HG03575 (cell line): Measurements from ENCODE around the gene UVSSA.

Experiments used
- ATAC-seq: cut with Tn5 transposase; IDR thresholded peaks from one replicate; pipeline ENCODE4 v1.9.1; 2021; ENCODE audit not compliant: unreplicated experiment, insufficient number of reproducible peaks, low FRiP score; ENCODE audit errors: extremely low read depth

Gene UVSSA

DNA sequence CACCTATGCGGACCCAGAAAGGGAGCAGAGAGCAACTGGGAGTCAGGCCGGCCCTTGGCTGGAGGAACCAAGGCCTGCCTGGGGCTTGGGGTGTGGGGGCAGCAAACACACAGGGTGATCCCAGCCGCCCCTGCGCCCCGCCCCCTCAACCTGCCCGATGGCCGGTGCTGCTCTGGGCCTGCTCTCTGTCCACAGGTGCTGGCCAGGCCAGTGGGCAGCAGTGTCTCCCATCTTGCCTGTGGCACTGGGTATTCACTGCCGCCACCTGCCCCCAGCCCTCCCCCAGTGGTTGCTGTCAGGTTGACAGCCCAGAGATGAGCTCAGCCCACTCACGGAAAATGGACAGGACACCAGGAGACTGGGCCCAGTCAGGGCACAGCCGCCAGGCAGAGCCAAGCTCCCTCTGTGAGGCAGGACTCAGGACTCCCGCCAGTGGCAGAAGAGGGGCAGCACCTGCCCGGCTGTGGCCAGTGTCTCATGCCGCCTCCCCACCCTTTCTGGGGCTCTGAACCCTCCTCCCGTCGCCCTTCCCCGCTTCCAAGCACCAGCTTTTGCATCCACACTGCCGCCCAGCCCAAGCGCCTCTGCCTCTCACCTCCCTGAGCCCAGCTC lies 54.5 kb downstream of the UVSSA start:
- no peak for ATAC-seq

DNA sequence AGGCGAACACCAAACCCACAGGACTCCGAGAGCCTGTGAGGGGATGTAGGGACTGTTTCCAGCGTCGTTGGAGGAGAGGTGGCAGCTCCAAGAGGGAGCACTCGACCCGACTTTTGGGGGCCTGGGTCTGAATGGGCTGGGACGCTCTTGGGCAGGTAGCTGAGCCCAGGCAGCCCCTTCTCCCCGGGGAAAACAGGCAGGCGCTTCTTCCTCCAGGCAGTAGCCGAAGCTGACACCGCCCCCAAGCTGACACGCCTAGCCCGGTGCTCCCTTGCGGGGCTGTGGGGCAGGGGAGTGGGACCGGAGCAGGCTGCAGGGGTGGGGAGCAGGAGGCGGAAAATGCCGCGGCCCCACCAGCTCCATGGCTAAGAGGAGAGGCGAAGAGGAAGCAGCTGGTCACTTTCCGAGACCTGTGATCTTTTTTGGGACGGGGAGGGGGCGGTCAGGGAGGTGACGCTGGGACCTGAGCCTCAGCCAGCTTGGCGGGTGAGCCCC lies 55.1 kb downstream of the UVSSA start:
- no peak for ATAC-seq

DNA sequence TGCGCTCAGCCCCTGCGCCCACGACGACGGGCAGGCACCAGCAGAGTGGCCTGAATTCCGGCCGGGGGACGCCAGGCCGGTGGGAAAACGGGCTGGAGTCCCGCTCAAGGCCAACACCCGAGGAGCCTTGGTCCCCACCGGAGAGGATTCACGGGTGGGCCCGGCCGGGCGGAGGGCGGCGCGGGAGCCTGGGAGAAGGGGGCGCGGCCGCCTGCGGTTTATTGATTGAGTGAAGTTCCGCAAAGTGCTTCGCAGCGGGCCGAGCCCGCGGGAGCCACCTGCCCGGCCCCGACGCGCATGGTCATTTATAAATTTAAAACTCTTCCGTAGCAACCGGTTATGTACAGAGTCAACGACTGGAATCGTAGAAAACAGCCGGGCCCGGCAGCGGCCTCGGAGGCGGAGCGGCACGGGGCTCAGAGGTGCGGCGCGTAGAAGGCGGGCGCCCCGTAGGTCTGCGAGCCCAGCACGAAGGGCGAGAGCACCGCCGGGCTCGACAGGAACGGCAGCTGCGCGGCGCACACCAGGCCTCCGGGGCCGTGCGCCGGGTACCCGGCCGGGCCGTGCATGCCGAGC lies 55.6 kb downstream of the UVSSA start:
- ATAC-seq, result no peak

DNA sequence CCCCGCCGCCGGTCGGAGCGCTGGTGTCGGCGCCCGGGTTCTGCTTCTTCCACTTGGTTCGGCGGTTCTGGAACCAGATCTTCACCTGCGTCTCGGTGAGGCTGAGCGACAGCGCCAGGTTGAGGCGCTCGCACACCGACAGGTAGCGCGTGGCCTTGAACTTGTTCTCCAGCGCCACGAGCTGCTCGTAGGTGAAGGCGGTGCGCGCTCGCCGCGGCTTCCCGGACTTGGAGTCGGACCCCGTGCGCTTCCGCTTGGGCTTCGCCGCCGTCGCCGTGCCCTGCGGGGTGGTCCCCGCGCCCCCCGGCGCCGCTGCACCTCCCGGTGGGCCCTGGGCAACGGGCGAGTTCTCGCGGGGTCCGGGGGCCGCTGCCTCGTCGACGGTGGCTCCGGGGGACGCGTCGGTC lies 56.2 kb downstream of the UVSSA start:
- ATAC-seq, result no peak

DNA sequence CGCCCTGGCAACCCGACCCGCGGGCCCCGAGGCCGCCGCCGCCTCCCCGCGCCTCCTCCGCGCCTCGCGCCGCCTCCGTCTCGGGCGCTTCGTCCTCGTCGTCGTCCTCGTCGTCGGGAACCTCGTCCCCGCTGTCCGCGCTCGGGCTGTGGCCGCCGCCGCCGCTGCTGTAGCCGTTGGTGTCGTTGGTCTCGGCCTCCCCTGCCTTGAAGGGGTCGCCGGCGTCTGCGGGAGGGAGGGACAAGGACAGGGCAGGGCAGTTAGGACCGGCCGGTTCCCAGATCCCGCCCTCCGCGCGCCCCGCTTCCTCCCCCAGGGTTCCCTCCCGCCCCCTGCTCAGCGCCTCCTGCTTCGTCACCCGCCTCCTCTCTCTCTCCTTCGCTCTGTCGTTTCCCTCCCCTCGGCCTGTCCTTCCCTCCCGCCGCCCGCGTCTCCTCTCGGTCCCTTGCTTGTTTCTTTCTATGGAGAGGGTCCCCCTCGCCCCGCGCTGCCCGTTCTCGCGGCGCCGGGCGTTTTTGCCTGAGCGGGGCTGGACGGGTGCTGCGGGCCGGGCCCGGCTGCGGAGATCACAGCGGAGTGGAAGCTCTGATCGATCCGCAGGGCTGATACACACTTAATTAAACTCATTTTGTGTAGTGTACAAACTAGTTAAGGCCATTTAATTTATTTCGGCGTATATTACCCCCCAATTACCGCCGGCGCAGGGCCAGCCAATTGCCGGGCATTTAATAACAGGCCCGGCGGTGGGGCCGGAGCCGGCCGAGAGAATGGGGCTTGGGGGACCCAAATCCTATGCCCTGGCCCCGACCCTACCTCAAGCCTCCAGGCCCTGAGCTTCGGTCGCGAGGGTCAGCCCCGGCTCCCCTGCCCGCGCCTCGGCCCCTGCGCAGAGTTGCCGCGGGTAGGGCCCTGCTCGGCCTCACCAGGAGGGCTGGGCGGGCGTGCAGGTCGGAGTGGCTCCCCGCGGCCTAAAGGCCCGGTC lies 56.9 kb downstream of the UVSSA start:
- ATAC-seq, result no peak

DNA sequence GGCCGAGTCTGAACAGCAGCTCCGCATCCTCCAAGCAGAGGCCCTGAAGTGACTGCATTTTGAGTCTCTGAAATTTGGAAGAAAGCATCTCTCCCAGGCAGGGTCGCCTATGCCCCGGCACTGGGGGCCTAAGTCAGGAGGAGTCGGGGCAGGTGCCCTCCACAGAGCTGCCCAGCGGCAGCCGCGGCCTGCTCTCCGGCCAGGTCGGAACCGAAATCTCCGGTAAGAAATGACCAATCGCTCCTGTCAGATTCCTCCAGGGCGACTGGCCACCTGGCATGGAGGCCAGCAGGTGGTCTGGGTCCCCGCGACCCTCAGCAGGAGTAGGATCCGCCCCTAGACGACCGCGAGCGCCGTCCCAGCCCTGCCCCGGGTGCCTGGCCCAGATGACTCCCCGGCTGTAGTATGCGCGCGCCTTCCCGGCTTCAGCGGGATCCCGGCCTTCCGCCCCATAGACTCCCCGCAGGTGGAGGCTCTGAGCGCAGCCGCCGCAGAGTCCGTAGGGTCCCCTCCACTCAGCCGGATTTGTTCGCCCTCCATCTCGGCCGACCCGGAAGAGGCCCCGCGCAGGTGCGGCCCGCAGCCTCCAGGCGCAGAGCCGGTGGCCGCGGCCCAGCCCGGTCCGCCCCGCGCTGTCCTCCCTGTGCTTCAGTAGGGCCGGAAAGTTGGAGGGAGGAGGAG lies 57.7 kb downstream of the UVSSA start:
- ATAC-seq, result no peak

DNA sequence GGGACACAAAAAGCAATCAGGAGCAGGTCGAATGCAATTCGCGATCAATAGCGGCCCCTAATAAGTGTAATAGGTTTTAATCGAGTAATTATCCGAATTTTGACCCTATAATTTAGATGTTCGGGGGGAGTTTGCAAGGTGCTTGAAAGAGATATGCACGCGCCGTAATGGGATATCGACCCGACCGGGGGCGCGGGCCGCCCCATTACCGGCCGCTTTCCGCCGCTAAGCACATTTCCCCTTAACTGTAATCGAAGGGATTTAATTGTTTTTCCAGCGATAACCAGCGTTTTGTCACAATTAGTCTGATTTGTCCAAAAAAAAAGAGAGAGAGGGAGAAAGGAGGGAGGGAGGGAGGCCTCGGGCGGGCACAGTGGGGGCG lies 58.2 kb downstream of the UVSSA start:
- no peak for ATAC-seq

DNA sequence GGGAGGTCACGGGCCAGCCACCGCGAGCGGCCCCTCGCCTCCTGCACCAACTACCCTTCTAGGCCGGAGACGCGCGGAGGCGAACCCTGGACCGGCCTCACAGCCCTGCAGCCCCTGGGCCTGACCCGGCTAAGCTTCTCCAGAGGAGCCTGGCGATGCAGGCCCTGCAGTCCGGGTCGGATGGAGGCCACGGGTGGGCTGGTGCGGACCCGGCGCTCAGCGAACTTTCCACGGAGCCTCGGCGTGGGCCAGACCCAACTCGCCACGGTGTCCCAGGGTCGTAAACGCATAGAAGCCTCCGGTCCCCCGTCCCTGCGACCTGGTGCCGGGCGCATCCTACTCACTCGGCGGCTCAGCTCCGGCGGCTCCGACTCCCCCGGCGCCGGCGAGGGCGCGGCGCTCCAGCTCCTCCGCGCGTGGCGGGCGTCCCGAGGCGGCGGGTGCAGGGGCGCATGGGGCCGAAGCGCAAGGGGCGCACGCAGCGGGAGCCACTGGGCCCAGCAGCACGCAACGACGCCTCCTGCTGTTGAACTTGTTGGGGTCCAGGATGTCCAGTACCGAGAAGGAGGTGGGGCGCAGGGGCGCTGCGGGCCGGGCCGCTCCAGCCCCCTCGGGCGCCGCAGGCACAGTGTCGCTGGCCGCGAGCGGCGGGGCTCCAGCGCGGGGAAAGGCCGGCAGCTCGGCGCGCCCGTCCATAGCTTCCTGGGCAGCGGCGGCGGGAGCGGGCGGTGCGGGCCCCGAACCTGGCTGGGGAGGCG lies 58.8 kb downstream of the UVSSA start:
- ATAC-seq, result no peak

DNA sequence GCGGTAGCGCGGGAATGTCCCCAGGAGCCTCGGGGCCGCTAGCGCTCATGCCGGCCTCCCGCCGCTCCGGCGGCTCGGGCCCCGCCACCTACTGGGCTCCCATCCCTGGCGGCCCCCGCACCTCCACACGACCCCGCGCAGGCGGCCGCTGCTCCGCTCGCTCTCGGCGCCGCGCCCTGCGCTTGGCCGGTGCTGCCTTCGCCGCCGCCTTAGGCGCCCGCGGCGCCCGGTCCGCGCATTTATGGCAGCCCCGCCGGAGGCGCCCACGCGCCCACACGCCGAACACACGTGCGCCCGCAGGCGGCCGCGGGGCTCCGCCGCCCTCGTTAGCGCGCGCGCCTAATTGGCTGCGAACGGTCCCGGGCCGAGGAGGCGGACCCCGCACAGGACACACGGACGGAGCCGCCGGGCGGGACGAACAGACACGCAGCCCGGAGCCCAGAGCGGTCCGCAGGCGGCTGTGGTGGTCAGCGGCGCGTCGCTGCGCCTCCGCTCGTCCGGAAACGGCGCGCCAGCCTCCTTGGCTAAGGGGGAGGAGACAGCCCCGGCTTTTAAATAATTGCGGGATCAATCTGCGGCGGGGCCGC lies 59.5 kb downstream of the UVSSA start, which contains the start of gene NKX1-1:
TSS of gene NKX1-1 (minus strand) at position 49 of the 587 bp plus-strand sequence. CDS start at position 49, 0 bp downstream.
- no peak for ATAC-seq

DNA sequence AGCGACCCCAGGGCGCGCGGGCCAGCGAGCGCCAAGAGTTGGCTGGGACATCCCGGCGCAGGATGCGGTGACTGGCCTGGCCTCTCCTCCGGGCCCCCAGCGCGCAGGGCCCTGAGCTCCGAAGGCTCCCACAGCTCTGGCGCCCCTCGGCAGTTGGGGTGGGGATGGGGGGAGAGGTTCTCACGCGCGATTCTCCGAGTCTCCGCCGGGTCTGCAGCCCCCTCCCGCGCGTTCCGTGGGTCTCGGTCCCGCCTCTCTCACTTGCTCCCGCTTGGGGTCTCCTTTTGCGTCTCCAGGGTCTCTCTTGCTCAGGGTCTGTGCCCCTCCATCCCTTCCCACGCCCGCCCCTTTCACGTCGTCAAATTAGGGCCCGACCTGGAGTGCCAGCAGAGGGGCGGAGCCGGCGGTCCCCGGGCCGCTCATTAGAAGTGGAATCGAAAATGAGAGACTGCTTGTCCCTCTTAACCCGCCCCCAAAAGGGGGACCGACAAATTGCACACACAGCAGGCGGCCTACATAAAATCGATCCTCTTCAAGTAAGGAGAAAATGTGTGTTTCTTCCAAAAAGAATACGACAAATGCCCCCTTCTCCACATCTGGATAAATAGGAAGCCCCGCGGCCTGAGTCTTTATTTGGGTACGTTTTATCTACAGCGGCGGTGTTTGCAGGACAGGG lies 60.1 kb downstream of the UVSSA start:
- ATAC-seq, result no peak

DNA sequence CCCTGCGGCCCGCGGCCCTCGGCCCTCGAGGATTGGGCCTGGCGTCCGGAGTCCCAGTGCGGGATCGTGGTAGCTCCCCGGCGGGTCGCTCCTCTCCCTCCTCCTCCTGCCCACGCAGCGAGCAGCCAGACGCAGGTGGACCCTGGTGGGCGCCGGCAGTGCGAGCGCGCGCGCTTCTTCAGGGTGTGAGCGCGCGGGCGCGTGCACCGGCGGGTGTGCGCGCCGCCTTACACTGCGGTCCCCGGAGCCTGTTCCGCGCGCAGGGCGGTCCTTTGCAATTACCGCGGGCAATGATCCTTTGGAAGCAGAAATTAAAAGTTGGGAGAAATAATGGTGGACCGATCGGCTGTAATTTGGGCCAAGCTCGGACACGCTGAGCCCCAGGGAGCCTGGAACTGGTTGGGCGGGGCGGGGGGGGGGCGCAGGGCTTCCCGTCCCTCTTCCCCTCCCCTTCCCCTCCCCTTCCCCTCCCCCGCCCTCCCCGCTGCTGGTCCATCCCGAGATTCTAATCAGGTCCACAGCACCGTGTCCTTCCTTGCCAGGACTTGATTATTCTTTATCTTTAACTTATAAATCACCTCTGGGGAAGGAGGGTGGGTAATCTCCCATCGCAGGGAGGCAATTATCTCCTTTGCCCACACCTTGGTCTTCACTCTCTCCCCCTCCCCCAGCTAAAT lies 60.8 kb downstream of the UVSSA start:
- no peak for ATAC-seq

DNA sequence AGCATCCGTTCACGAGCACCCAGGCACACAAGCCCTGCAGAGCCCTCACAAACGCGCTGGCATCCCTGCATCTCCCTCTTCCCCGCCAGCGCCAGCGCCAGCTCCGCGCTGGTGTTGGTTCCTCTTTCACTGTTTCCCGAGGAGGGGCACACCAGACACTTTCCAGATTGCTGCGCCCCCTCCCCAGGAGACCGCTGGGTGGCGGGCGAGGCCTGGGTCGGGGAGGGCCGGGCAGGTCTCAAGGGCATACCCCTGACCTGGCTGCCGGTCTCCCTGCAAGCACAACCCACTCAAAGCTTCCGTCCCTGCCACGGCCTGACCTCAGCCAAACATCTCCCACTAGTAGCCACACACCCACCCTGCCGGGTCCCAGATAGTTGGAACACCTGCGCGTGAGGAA lies 61.4 kb downstream of the UVSSA start:
- ATAC-seq, result no peak

DNA sequence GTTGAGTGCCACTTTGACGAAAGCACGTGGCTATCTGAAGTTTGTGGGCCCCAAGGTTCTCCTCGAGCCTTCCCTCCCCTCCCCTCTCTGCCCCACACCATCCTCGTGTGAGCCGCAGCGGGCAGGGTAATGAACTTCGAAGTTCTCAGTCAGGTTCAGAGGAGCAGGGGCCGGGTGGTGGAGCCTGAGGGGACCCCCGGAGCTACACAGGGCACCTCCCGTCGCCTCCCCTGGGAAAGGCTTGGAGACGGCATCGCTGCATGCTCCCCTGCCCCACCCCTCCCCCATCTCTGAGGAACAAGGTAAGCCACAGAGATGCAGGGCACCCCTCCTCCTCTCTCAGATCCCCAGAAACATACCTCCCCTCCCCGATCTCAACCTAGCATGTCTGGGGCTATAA lies 62.1 kb downstream of the UVSSA start:
- no peak for ATAC-seq

DNA sequence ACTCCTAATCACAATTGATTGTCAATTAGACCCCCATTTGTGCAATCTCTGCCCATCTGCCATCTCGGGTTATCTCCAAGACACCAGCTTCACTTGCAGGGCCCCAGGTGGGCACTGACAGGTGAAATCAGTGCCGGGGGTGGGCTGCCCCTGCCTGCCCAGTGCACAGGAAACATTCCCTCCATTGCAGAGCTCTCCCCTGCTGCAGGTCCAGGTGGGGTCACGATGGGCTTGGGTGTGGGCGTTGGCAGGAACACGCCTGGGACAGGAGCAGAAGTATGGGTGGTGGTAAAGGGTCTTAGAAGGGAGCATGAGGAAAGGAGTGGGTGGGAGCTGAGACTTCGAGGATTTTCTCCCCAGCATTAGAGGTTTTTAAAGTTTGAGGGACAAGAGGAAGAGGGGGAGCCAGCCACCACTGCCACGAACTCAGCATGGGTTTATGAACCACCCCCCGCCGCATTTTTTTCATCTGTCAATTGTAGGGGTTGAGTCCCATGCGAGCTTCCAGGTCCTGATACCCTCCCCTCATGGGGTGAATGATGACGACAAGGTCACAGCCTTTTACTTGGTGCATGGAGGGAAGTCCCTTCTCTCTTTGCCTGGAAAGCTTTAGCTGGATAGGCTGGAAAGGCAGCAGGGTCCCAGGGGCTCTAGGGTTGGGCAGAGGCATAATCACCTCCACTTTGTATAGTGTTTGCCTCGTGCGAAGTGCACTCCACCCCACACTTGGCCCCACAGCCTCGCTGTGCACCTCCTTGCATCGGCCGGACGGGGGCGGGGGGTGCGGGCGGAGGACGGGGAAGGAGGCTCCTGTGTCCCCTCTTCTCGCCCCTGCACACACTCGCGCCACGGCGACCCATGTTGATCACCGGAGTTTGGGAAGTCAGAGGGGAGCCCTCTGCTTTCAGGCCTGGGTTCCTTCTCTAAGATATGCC lies 62.8 kb downstream of the UVSSA start:
- no peak for ATAC-seq

DNA sequence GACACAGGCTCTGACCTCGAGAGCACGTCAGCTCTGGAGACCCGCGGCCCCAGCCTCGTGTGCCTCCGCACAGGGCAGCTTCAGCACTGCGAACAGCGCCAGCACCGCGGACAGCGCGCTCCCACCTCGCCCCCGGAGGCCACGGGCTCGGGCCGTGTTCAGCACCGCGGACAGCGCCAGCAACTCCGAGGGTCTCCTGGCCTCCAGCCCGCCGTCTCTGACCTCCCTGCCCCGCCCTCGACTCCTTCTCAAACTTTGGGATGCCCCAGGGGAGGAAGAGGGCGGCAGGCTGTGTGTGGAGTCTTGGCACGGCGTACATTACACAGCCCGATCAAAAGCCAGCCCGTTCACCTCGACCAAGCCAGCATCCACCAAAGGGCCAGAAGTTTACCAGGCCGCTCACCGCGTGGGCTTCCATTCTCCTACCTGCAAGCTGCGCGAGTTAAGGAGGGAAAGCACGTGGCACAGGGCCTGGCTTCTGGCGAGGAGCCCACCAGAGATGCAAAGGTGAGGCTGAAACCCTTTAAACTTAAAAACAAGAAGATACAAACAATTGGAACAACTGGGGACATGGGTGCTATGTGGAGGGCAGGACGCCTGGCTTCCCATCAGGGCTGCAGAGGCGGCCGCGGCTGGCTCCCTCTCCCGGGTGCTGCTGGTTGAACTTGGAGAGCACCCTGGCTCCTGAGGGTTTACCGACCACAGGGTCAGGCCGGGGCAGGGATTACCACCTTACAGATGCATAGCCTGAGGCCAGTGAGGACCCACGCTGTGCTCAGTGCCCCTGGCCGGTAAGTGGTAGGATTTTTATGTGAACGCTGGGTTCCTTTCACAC lies 63.7 kb downstream of the UVSSA start:
- ATAC-seq, result no peak
